GM18951 (cell line): ENCODE measurements around the gene S100A5.
"Not testable (repeated sequence)": the region's sequence is repeated elsewhere in the genome, so short reads cannot be mapped to it uniquely, and the experiment has no call there.

Experiments used
- POLR2A ChIP-seq: IDR thresholded peaks from 4 replicates; pipeline ENCODE4 v1.6.1; 2011; ENCODE audit warnings: mild to moderate bottlenecking; ENCODE audit not compliant: insufficient read length, insufficient read depth; ENCODE audit errors: extremely low read depth
- in situ Hi-C: fragments of 300-500 bp; cut with MboI; formaldehyde crosslinking; loops from one replicate; pipeline ENCODE4 v1.12.0; 2022; ENCODE audit warnings: low sequenced_read_pairs, mixed read lengths, inconsistent platforms; ENCODE audit not compliant: unreplicated experiment

Gene S100A5

GRCh38 chr1:153572569-153573015, 31.9 kb upstream of the S100A5 start:
- in situ Hi-C loops: no loop called here
- no peak for TF ChIP-seq POLR2A

GRCh38 chr1:153571706-153572105, 31.0 kb upstream of the S100A5 start:
- TF ChIP-seq POLR2A: no peak
- in situ Hi-C loops: no loop called here

DNA sequence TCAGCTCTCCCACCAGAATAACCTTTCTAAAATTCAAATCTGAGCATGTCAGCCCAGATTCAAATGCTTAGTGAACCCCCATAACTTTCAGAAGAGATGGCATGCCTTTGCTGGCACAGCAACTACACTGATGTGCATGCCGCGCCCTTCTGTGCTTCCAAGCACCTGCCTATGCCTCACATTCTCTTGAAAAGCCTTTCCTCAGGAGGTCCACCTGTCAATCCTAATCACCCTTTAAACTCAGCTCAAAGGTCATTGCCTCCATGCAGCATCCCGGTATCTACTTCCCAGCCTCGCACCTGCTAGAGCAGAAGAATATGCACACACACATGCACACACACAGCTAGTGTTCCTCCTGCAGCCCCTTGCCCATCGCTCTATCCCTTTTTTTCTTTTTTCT, 30.1 kb upstream of the S100A5 start:
- in situ Hi-C loops: no loop called here
- TF ChIP-seq POLR2A: no peak

GRCh38 chr1:153569465-153569864, 28.7 kb upstream of the S100A5 start:
- TF ChIP-seq POLR2A: no peak
- in situ Hi-C loops: no loop called here

DNA sequence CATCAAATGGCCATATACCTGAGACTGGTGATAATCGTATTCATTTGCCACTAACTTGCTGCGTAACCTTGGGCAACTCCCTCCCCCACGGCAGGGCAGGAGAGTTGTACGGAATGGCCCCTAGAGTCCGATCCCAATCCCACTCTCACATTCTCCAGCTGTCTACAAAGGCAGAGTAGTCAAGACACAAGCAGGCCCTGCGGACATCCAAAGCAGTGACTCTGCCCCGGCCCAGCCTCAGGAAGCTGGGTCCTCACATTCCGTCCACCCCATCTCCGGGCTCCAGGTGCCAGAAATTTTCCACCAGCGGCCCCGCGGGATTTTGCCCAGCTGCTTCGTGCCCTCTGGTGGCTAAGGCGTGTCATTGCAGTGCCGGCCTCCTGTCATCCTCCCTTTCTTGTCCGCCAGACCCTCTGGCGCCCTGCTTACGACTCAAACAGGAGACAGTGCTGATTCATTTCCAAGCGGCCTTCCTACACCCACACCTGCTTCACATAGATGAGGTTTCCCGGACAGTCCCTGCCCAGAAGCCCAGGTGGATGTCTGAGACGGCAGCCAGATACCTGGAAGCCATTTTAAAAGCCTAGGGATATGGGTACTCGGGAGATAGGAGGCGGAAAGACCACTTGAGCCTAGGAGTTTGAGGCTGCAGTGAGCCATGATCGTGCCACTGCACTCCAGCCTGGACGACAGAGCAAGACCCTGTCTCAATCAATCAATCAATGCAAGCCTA, 27.8 kb upstream of the S100A5 start:
- in situ Hi-C loops: no loop called here
- no peak for TF ChIP-seq POLR2A

- TF ChIP-seq POLR2A: no peak
- in situ Hi-C loops: no loop called here
These were observed 27.1 kb upstream of the S100A5 start for GRCh38 chr1:153567621-153568366.

DNA sequence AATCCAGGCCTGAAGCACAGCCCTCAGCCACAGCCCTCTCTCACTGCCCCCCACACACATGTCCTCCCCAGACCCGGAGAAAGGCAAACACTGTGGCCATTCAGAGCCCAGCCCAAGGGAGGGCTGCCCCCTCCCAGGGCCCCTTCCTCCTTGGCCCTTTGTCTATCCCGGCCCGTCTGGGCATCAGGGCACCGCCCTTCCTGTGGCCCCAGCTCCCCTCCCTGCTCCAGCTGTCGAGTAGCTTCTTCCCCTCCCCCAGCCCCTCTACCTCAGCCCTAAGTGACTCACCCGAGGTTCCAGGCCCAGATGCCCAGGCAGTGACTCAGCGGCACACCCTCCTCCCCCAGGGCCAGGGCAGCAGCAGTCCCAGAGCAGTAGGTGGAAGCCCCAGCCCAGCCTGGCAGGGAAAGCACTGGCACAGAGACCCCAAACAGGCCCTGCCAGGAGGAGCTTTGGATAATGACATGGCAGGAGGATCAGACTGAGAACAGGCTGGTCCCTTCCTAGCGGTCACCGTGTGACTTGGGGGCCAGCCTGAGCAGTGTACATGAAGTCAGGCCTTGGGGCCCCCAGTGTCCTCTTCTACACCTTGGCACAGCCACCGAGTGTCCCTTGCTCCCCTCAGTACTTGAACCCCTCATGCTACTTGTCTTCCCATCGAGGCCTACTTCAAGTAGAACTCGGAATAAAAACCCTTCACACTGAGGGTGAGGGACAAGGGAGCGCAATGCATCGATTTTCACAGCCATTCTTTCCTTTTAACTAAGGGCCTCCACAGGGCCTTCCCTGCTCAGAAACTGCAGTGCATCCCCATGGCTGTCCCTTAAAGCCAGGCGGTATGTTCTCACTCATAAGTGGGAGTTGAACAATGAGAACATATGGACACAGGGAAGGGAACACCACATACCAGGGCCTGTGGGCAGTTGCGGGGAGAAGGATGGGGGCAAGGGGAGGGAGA, 26.0 kb upstream of the S100A5 start:
- in situ Hi-C loops: no loop called here
- no peak for TF ChIP-seq POLR2A

- in situ Hi-C loops: no loop called here
- TF ChIP-seq POLR2A: no peak
These were observed 25.0 kb upstream of the S100A5 start, which contains the start of gene S100A2 for GRCh38 chr1:153565529-153566374. Gene S100A2, minus strand, starts transcription at chr1:153565844. Its CDS starts 1,967 bp downstream, at chr1:153563877.

GRCh38 chr1:153563991-153564390, 23.3 kb upstream of the S100A5 start:
- in situ Hi-C loops: no loop called here
- no peak for TF ChIP-seq POLR2A

GRCh38 chr1:153563483-153563901, 22.8 kb upstream of the S100A5 start:
- in situ Hi-C loops: no loop called here
- TF ChIP-seq POLR2A: no peak

GRCh38 chr1:153562021-153562420, 21.3 kb upstream of the S100A5 start:
- in situ Hi-C loops: not testable (repeated sequence)

- in situ Hi-C loops: no loop called here
These were observed 20.8 kb upstream of the S100A5 start for GRCh38 chr1:153561466-153561985.

GRCh38 chr1:153560771-153561465, 20.2 kb upstream of the S100A5 start:
- no peak for TF ChIP-seq POLR2A
- in situ Hi-C loops: no loop called here

More at GRCh38 chr1:153561466-153561985, 20.8 kb upstream of the S100A5 start:
- no peak for TF ChIP-seq POLR2A
